A673 (cell line): ENCODE data around the gene CPEB1. TPM values are rescaled to one million over a fixed set of nuclear protein-coding genes. Genes with fewer than 3 reads are reported as not detected.

ENCODE experiments used
- BruUV-seq: library from RNA; stranded (reverse); fragments of 400-500 nt; replicated peaks from 2 replicates; lab custom pipeline; 2021; lab: Mats Ljungman, UMichigan
- CTCF ChIA-PET: fragments of 300-600 bp; sonication (Branson Sonifier 250); formaldehyde crosslinking; loops from one replicate; lab custom pipeline; 2022; ENCODE audit warnings: antibody characterized with exemption; lab: Charles Lee
- POLR2A ChIA-PET: fragments of 300-600 bp; sonication (Branson Sonifier 250); formaldehyde crosslinking; loops from one replicate; lab custom pipeline; 2022; ENCODE audit warnings: antibody characterized with exemption; ENCODE audit not compliant: low non-redundant PET; lab: Charles Lee
- DNase-seq: peaks from one replicate; pipeline ENCODE4 v3.0.0-alpha.2; 2015; ENCODE audit warnings: low spot score
- H3K27ac ChIP-seq: fragments of 200-600 bp; sonication (generic); 2 replicates; pipeline ENCODE4 v1.5.1; 2016; ENCODE audit warnings: mixed run types, low read depth, mild to moderate bottlenecking, mixed read lengths, antibody characterized with exemption, low read length; ENCODE audit not compliant: poor library complexity, severe bottlenecking
- H3K27me3 ChIP-seq: fragments of 200-600 bp; sonication (generic); replicated peaks from 2 replicates; pipeline ENCODE4 v1.6.1; 2017; ENCODE audit warnings: mixed run types, low read depth, mild to moderate bottlenecking, mixed read lengths, antibody characterized with exemption, low read length; ENCODE audit not compliant: insufficient read depth, poor library complexity
- H3K36me3 ChIP-seq: fragments of 200-600 bp; sonication (generic); 2 replicates; pipeline ENCODE4 v1.6.1; 2016; ENCODE audit warnings: mixed run types, mild to moderate bottlenecking, mixed read lengths, antibody characterized with exemption, low read length; ENCODE audit not compliant: insufficient read depth, poor library complexity, severe bottlenecking
- H3K4me1 ChIP-seq: fragments of 200-600 bp; sonication (generic); 2 replicates; pipeline ENCODE4 v1.6.1; 2017; ENCODE audit warnings: mixed run types, mild to moderate bottlenecking, mixed read lengths, antibody characterized with exemption, low read length; ENCODE audit not compliant: insufficient read depth, poor library complexity, severe bottlenecking
- H3K4me3 ChIP-seq: fragments of 200-600 bp; sonication (generic); 2 replicates; pipeline ENCODE4 v1.5.1; 2016; ENCODE audit warnings: low read depth, mixed run types, mild to moderate bottlenecking, mixed read lengths, low read length; ENCODE audit not compliant: poor library complexity, severe bottlenecking
- H3K9me3 ChIP-seq: fragments of 200-600 bp; sonication (generic); 2 replicates; pipeline ENCODE4 v1.6.1; 2016; ENCODE audit warnings: mixed run types, low read depth, mild to moderate bottlenecking, mixed read lengths, antibody characterized with exemption, low read length; ENCODE audit not compliant: poor library complexity, severe bottlenecking
- EZH2 ChIP-seq: fragments of 200-600 bp; sonication (generic); IDR thresholded peaks from 2 replicates; pipeline ENCODE4 v1.6.1; 2017; ENCODE audit warnings: borderline replicate concordance, low read depth, mild to moderate bottlenecking, mixed read lengths, antibody characterized with exemption, low read length; ENCODE audit not compliant: poor library complexity, severe bottlenecking
- intact Hi-C: fragments of 100-400 bp; cut with micrococcal nuclease; formaldehyde crosslinking; loops from one replicate; pipeline ENCODE4 v1.10.0; 2022; ENCODE audit not compliant: unreplicated experiment
- total RNA-seq: library from RNA; stranded (reverse); gene quantifications from 2 replicates; pipeline ENCODE4 v1.2.3, GENCODE V29; 2021
- TF ChIP-seq, protein P1 (sequence below): fragments of 300-800, 200-600 bp; sonication (generic); conservative IDR thresholded peaks from 2 replicates; pipeline ENCODE4 v1.5.1; 2017; ENCODE audit warnings: low read depth, mild to moderate bottlenecking, antibody characterized with exemption, low read length, moderate library complexity, mixed read lengths

Gene CPEB1
- total RNA-seq, 1 experiment from 2014 or later = not detected

DNA sequence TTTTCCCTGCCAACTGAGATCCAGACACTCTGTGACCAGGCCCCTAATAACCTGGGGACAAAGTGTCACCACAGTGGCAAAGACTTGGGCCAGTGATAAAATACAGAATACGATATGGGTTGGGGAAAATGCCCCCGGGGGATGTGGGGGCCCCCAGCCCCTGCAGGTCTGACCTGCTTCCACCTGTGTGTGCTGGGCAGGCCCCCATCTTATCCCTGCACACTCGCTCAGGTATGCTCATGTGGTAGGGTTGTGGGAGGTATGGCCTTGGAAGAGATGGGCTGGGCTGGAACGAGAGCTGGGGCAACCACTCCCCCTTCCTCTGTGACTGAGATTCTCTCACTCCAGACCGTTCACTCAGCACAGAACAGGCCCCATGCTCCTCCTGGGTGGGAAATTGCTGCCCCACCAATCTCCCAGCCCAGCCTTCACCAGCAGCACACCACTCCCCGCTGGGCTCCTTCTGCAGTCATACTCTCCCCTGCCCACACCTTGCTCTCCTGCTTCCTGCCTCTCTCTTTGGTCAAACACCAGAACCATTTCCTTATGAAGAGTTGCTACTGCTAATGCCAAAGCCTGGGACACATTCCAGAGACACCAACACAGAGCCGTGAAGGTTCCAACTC is 9.6 kb upstream of the CPEB1 start:
- intact Hi-C loops = no loop called here
- ChIA-PET POLR2A (no interaction called here), CTCF (no interaction called here)
- Histone ChIP-seq H3K27ac (no peak overlapping the region), H3K36me3 (no peaks in the 10 kb centered on the region), H3K4me3 (no peak overlapping the region), H3K4me1 (no peaks in the 10 kb centered on the region), H3K27me3 (peaks cover 22% of the 10 kb centered on the region), H3K9me3 (no peaks in the 10 kb centered on the region)
- TF ChIP-seq, protein P1, sequence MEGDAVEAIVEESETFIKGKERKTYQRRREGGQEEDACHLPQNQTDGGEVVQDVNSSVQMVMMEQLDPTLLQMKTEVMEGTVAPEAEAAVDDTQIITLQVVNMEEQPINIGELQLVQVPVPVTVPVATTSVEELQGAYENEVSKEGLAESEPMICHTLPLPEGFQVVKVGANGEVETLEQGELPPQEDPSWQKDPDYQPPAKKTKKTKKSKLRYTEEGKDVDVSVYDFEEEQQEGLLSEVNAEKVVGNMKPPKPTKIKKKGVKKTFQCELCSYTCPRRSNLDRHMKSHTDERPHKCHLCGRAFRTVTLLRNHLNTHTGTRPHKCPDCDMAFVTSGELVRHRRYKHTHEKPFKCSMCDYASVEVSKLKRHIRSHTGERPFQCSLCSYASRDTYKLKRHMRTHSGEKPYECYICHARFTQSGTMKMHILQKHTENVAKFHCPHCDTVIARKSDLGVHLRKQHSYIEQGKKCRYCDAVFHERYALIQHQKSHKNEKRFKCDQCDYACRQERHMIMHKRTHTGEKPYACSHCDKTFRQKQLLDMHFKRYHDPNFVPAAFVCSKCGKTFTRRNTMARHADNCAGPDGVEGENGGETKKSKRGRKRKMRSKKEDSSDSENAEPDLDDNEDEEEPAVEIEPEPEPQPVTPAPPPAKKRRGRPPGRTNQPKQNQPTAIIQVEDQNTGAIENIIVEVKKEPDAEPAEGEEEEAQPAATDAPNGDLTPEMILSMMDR = no peak
- no peak for TF ChIP-seq EZH2
- BruUV-seq = no TSS peak
- no peak for DNase-seq

DNA sequence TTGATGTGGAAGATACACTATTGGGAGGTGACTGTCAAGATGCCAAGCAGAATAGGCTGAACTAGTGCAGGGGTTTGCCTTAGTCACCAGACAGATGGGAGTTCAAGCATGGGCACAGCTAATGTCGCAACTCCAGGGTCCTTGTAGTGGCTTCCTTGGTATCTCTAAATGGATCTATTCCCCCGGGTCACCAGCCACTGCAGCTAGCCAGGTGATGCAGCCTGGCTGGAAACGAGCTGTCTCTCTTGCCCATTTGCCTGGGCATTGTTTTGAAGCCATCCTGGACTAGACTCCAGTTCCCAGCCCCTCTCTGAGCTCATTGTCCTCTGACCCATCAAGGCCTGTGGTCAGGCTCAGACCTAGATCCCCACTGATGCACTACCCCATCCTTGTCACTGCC is 8.4 kb upstream of the CPEB1 start:
- ChIA-PET CTCF (no interaction called here), POLR2A (no interaction called here)
- Histone ChIP-seq H3K4me3 (no peak overlapping the region), H3K9me3 (no peaks in the 10 kb centered on the region), H3K4me1 (no peaks in the 10 kb centered on the region), H3K27ac (no peak overlapping the region), H3K36me3 (no peaks in the 10 kb centered on the region), H3K27me3 (peaks cover 22% of the 10 kb centered on the region)
- BruUV-seq = no TSS peak
- TF ChIP-seq, protein P1 = no peak
- no peak for TF ChIP-seq EZH2
- intact Hi-C loops = no loop called here
- DNase-seq = no peak

DNA sequence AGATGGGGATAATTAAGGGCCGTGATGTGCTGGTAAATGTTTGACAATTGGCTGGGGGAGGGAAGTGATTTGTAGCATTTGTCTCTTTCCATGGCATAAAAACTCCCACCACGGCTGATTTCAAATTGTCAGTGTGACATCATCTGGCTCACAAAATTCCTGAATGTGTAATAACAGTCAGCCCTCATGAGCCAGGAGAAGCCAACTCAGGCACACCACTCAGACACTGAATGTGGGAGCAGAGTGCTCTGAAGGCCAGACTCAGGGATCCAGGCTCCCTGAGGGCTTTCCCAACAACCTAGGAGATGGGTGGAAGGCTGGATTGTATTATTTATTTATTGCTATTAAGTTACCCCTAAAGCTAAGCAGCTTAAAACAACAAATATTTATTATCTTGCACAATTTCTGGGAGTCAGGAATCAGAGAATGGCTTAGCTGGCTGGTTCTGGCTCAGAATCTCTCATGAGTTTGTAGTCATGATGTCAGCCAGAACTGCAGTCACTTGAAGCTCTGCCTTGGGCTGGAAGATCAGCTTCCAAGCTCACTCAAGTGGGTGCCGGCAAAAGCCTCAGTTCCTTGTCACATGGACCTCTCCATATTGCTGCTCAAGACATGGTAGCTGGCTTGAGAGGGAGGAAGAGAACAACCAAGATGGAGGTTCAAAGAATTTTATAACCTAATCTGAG is 6.5 kb upstream of the CPEB1 start:
- POLR2A ChIA-PET = no interaction called here
- Histone ChIP-seq H3K36me3 (no peaks in the 10 kb centered on the region), H3K9me3 (no peaks in the 10 kb centered on the region), H3K4me3 (no peak overlapping the region), H3K27me3 (peaks cover 42% of the 10 kb centered on the region), H3K27ac (no peak overlapping the region), H3K4me1 (no peaks in the 10 kb centered on the region)
- DNase-seq = no peak
- TF ChIP-seq, protein P1 = no peak
- TF ChIP-seq EZH2 = no peak
- no TSS peak for BruUV-seq
- intact Hi-C loops = no loop called here
- CTCF ChIA-PET = no interaction called here
